GM12878 (cell line): Measurements from ENCODE around the gene CYB5R3. TPM values are rescaled to one million over a fixed set of nuclear protein-coding genes. Genes with fewer than 3 reads are reported as not detected.

ENCODE experiments used
- ATAC-seq: fragments of 200-7000 bp; cut with Tn5 transposase; 3 replicates; pipeline ENCODE4 v1.9.1; 2020; ENCODE audit warnings: mild to moderate bottlenecking, moderate library complexity
- BruUV-seq: library from RNA; stranded (reverse); fragments of 400-500 nt; replicated peaks from 2 replicates; lab custom pipeline; 2021; lab: Mats Ljungman, UMichigan
- CTCF ChIA-PET: fragments of 300-600 bp; sonication (Branson Sonifier 250); formaldehyde crosslinking; extraction: SDS; loops from one replicate; lab custom pipeline; 2021; ENCODE audit warnings: inconsistent platforms; lab: Yijun Ruan, JAX
- POLR2A ChIA-PET: fragments of 350-600 bp; formaldehyde crosslinking; extraction: SDS; loops from one replicate; lab custom pipeline; 2021; ENCODE audit warnings: inconsistent platforms; lab: Charles Lee
- RAD21 ChIA-PET: fragments of 300-600 bp; sonication (Branson Sonifier 250); formaldehyde crosslinking; loops from one replicate; lab custom pipeline; 2023; ENCODE audit warnings: antibody characterized with exemption; ENCODE audit not compliant: unreplicated experiment; lab: Charles Lee
- SMC1A ChIA-PET: fragments of 300-600 bp; sonication (Branson Sonifier 250); formaldehyde crosslinking; loops from one replicate; lab custom pipeline; 2023; ENCODE audit not compliant: unreplicated experiment, uncharacterized antibody; lab: Charles Lee
- DNase-seq: peaks from one replicate; pipeline ENCODE4 v3.0.0-alpha.2; 2011; ENCODE audit warnings: low read depth, low spot score
- FAIRE-seq: peaks from 3 replicates; lab custom pipeline; 2011; peaks lifted over from hg19 to GRCh38; lab: Jason Lieb, UNC
- H2AFZ ChIP-seq: 2 replicates; pipeline ENCODE4 v1.6.0; 2011; ENCODE audit warnings: low read depth, low read length, control low read depth; ENCODE audit not compliant: control insufficient read depth
- H3K27ac ChIP-seq: 2 replicates; pipeline ENCODE4 v1.5.1; 2011; ENCODE audit warnings: control low read depth; ENCODE audit not compliant: control insufficient read depth, insufficient read depth
- H3K27me3 ChIP-seq, 2 experiments: replicated peaks in 1 of 2; 2 replicates each; pipeline versions ENCODE4 v1.6.0 to v1.6.1; 2011; ENCODE audit warnings: low read length in 1 of 2; ENCODE audit not compliant: control insufficient read depth in 2 of 2, insufficient read depth in 2 of 2
- H3K36me3 ChIP-seq, 2 experiments: 2 replicates each; pipeline ENCODE4 v1.5.1; 2011; ENCODE audit warnings: low read length in 1 of 2; ENCODE audit not compliant: control insufficient read depth in 2 of 2, insufficient read depth in 2 of 2
- H3K4me1 ChIP-seq: 2 replicates; pipeline ENCODE4 v1.6.1; 2011; ENCODE audit warnings: mild to moderate bottlenecking, low read length, moderate library complexity, mixed read lengths; ENCODE audit not compliant: control insufficient read depth, insufficient read depth
- H3K4me2 ChIP-seq: 2 replicates; pipeline ENCODE4 v1.6.0; 2011; ENCODE audit warnings: control low read depth; ENCODE audit not compliant: control insufficient read depth, insufficient read depth
- H3K4me3 ChIP-seq: fragments of 200-600 bp; sonication (generic); 2 replicates; pipeline ENCODE4 v1.5.1; 2016
- H3K79me2 ChIP-seq: 2 replicates; pipeline ENCODE4 v1.6.0; 2011; ENCODE audit warnings: low read length; ENCODE audit not compliant: control insufficient read depth, insufficient read depth
- H3K9ac ChIP-seq: 2 replicates; pipeline ENCODE4 v1.8.0; 2011; ENCODE audit warnings: low read length, control low read depth, mixed read lengths; ENCODE audit not compliant: control insufficient read depth, insufficient read depth
- H3K9me3 ChIP-seq: replicated peaks from 3 replicates; pipeline ENCODE4 v1.5.1; 2011; ENCODE audit warnings: mild to moderate bottlenecking, low read length; ENCODE audit not compliant: control insufficient read depth, insufficient read depth
- H4K20me1 ChIP-seq: 2 replicates; pipeline ENCODE4 v1.6.0; 2011; ENCODE audit not compliant: control insufficient read depth, insufficient read depth
- CUX1 ChIP-seq: IDR thresholded peaks from 2 replicates; pipeline ENCODE4 v1.6.1; 2012; ENCODE audit warnings: improper control_type of control experiment, low read depth, low read length; ENCODE audit not compliant: insufficient replicate concordance
- FOS ChIP-seq: IDR thresholded peaks from 3 replicates; pipeline ENCODE4 v1.6.1; 2011; ENCODE audit warnings: borderline replicate concordance; ENCODE audit not compliant: insufficient read length; ENCODE audit errors: extremely low read depth
- KDM1A ChIP-seq: fragments of 200-600 bp; sonication (generic); IDR thresholded peaks from 2 replicates; pipeline ENCODE4 v1.6.1; 2016; ENCODE audit warnings: borderline replicate concordance
- NRF1 ChIP-seq: conservative IDR thresholded peaks from 2 replicates; pipeline ENCODE4 v1.6.1; 2011; ENCODE audit warnings: mild to moderate bottlenecking, low read depth, low read length, improper control_type of control experiment
- RB1 ChIP-seq: fragments of 450-650 bp; formaldehyde crosslinking; IDR thresholded peaks from 2 replicates; pipeline ENCODE4 v1.6.1; 2017; ENCODE audit warnings: mild to moderate bottlenecking, borderline replicate concordance
- SREBF1 ChIP-seq: IDR thresholded peaks from 2 replicates; pipeline ENCODE4 v1.6.1; 2012; ENCODE audit warnings: mild to moderate bottlenecking, low read length
- SREBF2 ChIP-seq: IDR thresholded peaks from 2 replicates; pipeline ENCODE4 v1.6.1; 2012; ENCODE audit warnings: mild to moderate bottlenecking, low read length
- YY1 ChIP-seq: IDR thresholded peaks from 2 replicates; pipeline ENCODE4 v1.6.1; 2011; ENCODE audit warnings: low read depth, mild to moderate bottlenecking, low read length
- ZNF592 ChIP-seq: fragments of 450-650 bp; IDR thresholded peaks from 2 replicates; pipeline ENCODE4 v1.6.1; 2017; ENCODE audit warnings: mild to moderate bottlenecking, moderate library complexity
- WGBS: methylation state at CpG from one replicate; pipeline ENCODE4 v1.1.6; 2016; ENCODE audit warnings: low lambda C conversion rate; ENCODE audit not compliant: insufficient replicate concordance, insufficient coverage; ENCODE audit errors: missing lambda C conversion rate; 5-methylcytosine and 5-hydroxymethylcytosine counted together
- in situ Hi-C: fragments of 300-500 bp; cut with MboI; formaldehyde crosslinking; loops from 9 replicates; pipeline ENCODE4 v1.14.3; 2018; ENCODE audit warnings: mixed read lengths
- intact Hi-C: fragments of 100-400 bp; cut with micrococcal nuclease; formaldehyde crosslinking; loops from one replicate; pipeline ENCODE4 v1.14.2; 2022; ENCODE audit not compliant: unreplicated experiment
- polyA plus RNA-seq, 11 experiments: library from polyadenylated mRNA; depleted of rRNA in 4 of 11; unstranded in 6 of 11; stranded (reverse) in 5 of 11; fragments of >200 nt; fragmentation: Nextera tagmentation in 4 of 11; fragmentation: Illumina TruSeq in 1 of 11; extraction: Ambion mirVana in 4 of 11; extraction: Trizol in 1 of 11; gene quantifications; 1 replicate in 1 of 11; 2 replicates in 10 of 11; pipeline versions ENCODE4 v1.2.1 to v1.2.3, GENCODE V29; 2011 to 2016; ENCODE audit warnings: inconsistent platforms in 2 of 11, missing spikeins in 2 of 11, low read depth in 1 of 11
- total RNA-seq, 4 experiments: library from RNA; depleted of rRNA in 3 of 4; stranded (reverse); fragments of >200 nt in 3 of 4; fragmentation: Illumina TruSeq in 1 of 4; extraction: Trizol in 1 of 4; gene quantifications; 2 replicates each; pipeline versions ENCODE4 v1.2.1 to v1.2.3, GENCODE V29; 2013 to 2021

Gene CYB5R3
- total and polyA plus RNA-seq, 10 of the 15 experiments (the other 5 are each of a cell fraction or from before 2014, with no cell fraction given) = 2.0 to 119 (median 67.8) TPM

GRCh38 chr22:42683578-42684283, 34.5 kb upstream of the CYB5R3 start (continued):
- no peak for TF ChIP-seq ZNF592
- TF ChIP-seq SREBF1 = no peak
- no peak for TF ChIP-seq KDM1A
- TF ChIP-seq RB1 = no peak

GRCh38 chr22:42682113-42682851, 33.1 kb upstream of the CYB5R3 start:
- no peaks in the 10 kb centered on the region for H3K4me1 ChIP-seq
- peaks cover 18% of the 10 kb centered on the region; the same call in 2 of the 3 replicates for H3K9me3 ChIP-seq
- intact Hi-C loops (no loop called here), in situ Hi-C loops (no loop called here)
- ChIA-PET CTCF (interaction anchor here (1.3 kb wide), 1 partner anchor 16 kb away, joined by 3 read pairs; no protein-coding TSS in a partner anchor), RAD21 (interaction anchor here (1.1 kb wide), 1 partner anchor 15 kb away, joined by 5 read pairs; no protein-coding TSS in a partner anchor), POLR2A (interaction anchor here (0.5 to 0.7 kb wide), 2 partner anchors 38 to 503 kb away, joined by 3 read pairs; partner anchors contain the start of gene A4GALT), SMC1A (no interaction called here)
- no peak overlapping the region for H3K27ac ChIP-seq
- FAIRE-seq (no peak), DNase-seq (no peak), ATAC-seq (no peak)
- no peak overlapping the region for H3K4me3 ChIP-seq
- no peaks in the 10 kb centered on the region for H3K27me3 ChIP-seq
- no peaks in the 10 kb centered on the region for H3K79me2 ChIP-seq
- no peak overlapping the region for H3K4me2 ChIP-seq
- 44% methylated on average over 10 of the region's 10 CpGs for WGBS
- no peaks in the 10 kb centered on the region for H3K36me3 ChIP-seq
- BruUV-seq = no TSS peak
- no peak overlapping the region for H3K9ac ChIP-seq
- no peak overlapping the region for H2AFZ ChIP-seq
- H4K20me1 ChIP-seq = no peaks in the 10 kb centered on the region
- TF ChIP-seq YY1 (no peak), SREBF2 (no peak), CUX1 (no peak), FOS (no peak), NRF1 (no peak)
